Myocyte (in vitro differentiated cells): Measurements from ENCODE around the gene DLG5. TPM values are rescaled to one million over a fixed set of nuclear protein-coding genes. Genes with fewer than 3 reads are reported as not detected.

Experiments
- DNase-seq: peaks from one replicate; pipeline ENCODE4 v3.0.0-alpha.2; 2012; ENCODE audit warnings: low read depth
- total RNA-seq: library from RNA; depleted of rRNA; stranded (reverse); fragments of >200 nt; gene quantifications from 2 replicates; pipeline ENCODE4 v1.2.3, GENCODE V29; 2014

DLG5 gene
- total RNA-seq, 1 donor from 2014 or later: 12.2 TPM

DNA sequence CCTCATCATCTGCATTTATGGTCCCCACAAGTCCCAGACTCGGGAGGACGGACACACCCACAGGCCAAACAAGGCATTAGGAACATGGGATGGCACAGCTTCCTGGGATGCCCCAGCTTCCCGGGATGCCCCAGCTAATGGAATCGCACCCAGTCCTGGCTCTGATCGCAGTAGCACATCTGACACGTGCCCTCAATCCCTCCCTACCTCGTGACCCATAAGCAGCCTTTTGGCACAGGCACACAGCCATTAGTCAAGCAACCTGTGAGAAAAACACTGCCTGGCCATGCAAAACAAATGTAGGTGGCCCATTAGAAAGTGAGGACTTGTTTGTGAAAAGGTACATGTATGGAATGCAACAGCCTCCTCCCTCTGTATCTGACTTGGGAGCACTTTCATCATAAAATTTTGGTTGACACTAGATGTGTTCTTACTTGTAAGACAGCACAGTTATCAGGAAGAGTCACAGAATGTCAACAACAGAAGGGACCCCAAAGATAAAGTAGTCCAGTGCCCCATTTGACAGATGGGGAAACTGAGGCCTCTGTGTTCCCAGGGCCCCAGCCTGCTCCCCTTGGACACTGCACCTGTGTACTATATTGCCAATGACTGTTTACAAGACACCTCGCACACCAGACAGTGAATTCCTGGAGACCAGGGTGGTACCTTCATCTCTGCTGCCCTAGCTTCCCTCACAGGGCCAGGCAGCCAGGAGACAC is 34.4 kb downstream of the DLG5 start:
- DNase-seq: no peak

DNA sequence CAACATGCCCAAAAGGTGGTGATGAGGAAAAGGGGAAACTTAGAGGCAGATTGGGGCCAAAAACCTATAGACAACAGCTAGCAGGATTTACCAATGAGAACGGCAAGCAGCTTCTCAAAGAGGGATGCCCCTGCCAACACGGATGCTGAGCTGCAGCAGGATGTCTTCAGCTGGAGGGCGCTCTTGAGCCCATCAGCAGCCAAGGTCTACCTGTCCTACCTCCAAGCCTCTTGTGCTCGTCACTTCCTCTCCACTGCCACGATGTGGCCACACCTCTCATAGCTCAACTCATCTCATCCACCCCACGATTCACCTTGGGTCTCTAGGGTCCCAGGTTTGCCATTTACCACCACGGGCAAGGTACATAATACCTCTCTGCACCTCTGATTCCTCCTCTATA is 36.5 kb downstream of the DLG5 start:
- DNase-seq: no peak

GRCh38 chr10:77889277-77889903 is 37.2 kb downstream of the DLG5 start:
- peak; percentile 69 for DNase-seq

GRCh38 chr10:77888356-77888703 is 38.2 kb downstream of the DLG5 start:
- no peak for DNase-seq

GRCh38 chr10:77887631-77888355 is 38.8 kb downstream of the DLG5 start:
- DNase-seq: no peak

GRCh38 chr10:77886795-77887355 is 39.7 kb downstream of the DLG5 start:
- DNase-seq: no peak

DNA sequence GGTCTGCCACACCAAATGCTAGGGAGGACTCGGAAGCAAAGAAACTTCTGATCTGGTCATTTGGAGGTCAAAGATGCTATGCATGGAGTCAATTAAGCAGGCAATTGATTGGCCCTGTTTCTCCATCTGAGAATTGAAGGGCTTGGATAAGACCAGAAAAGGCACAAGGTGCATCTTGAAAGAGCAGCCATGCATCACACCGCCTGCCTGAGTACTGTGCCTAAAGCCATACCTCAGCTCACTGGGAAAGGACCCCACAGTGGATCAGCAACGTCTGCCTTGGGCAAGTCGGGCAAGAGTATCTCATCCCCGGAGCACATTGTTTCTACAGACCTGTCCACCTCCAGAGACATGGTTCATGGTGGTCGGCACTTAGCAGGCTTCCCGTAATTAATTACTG is 42.4 kb downstream of the DLG5 start:
- DNase-seq: no peak

GRCh38 chr10:77881636-77882035 is 44.9 kb downstream of the DLG5 start:
- DNase-seq: no peak

GRCh38 chr10:77881222-77881621 is 45.3 kb downstream of the DLG5 start:
- DNase-seq: no peak

DNA sequence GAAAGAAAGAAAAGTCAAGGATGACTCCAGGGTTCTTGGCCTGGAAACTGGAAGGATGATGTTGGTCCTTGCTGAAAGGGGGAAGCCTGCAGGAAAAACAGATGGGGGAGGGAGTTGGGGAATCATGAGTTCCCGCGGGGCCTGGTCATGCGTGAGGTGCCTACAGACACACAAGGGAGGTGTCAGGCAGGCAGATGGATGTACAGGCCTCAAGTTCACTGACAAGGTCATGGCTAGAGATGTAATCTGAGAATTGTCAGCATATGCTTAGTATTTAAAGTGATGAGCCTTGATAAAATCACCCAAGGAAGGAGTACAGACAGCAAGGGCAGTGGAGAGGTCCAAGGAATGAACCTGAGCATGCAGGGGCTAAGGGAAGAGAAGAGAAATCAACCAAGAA is 46.8 kb downstream of the DLG5 start:
- no peak for DNase-seq

DNA sequence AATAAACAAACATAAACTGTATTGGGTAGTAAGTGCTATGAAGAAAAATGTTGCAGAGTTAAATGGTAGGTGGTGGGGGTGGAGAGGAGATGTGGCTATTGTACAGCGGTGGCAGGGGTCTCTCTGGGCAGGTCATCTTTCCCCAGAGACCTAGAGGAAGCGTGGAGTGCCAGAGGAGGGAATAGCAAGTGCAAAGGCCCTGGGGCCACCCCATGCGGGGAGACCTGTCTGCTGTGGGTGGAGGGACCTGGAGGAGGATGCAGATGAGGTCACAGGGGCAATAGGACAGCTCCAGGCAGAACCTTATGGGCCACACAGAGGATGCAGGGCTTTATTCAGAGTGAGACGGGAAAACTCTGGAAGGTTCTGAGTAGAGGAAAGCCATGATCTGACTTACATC is 47.5 kb downstream of the DLG5 start:
- no peak for DNase-seq

GRCh38 chr10:77877441-77878344 is 48.9 kb downstream of the DLG5 start:
- DNase-seq: peak; percentile 24

DNA sequence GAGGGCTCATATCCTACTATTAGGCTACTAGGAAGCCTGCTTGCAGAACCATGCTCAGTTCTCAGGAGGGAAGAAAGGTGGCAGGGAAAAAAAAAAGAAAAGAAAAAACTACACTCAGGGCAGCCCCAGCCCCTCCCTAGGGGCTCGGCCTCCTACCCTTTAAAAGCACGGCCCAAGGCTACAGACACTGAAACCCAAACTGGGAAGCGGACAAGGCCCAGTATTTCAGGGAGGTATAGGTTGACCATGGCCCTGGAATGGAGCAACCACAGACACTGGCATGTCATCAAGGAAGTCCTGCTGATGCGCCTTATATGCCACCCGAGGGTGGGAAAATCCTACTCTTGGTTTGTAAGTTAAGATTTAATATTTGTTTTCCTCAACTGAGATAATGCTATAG is 50.8 kb downstream of the DLG5 start:
- DNase-seq: no peak

- DNase-seq: no peak
Observed at GRCh38 chr10:77874872-77875271, 51.7 kb downstream of the DLG5 start.

GRCh38 chr10:77873536-77874380 is 52.8 kb downstream of the DLG5 start:
- DNase-seq: no peak

GRCh38 chr10:77872947-77873535 is 53.5 kb downstream of the DLG5 start:
- no peak for DNase-seq

DNA sequence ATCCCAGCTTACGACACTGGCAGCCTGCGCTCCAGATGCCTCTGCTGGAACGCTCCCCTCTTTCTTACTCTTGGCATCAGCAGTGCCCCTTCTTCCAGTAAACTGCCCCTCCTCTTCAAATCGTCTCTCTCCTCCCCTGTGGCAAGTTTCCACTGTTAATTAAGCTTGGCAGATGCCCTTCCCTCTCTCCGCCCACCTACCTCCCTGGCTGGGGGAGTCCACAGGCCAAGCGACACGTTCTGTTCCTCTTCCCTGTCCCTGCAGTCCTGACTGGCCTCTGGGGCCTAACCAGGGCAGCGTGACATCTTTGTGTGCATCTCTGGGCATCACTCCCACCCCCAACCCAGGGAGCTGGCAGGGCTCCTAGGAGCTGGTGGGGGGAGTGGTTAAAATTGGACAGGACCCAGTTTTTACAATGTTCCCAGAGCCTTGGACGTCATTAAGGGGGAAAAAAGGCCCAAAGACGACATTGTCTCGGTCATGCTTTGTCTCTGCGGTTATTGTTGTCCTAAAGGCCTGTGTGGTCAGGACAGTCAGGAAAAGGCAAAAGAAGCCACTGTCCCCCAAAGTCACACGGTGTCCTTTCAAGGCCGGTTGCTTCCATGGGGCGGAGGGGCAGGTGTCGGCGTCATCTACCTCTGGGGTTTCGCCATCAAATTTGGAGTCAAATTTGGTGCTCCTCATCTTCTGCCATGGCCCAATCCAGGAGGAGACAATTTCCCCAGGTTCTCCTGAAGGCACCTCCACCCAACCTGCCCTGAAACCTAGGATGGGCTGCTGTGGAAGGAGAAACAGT is 54.2 kb downstream of the DLG5 start:
- DNase-seq: no peak

GRCh38 chr10:77869626-77870420 is 56.7 kb downstream of the DLG5 start:
- no peak for DNase-seq
